Mononuclear cell (primary cell): ENCODE measurements around the gene TANGO2. TPM values are rescaled to one million over a fixed set of nuclear protein-coding genes. Genes with fewer than 3 reads are reported as not detected.
A peak's percentile ranks its signal among the peaks of the same experiment; 100 is the strongest.

ENCODE experiments used
- H3K27me3 ChIP-seq: 2 replicates; pipeline ENCODE4 v1.6.0; 2011; ENCODE audit warnings: low read length, control low read depth; ENCODE audit not compliant: insufficient read depth
- H3K4me1 ChIP-seq: 2 replicates; pipeline ENCODE4 v1.5.1; 2011; ENCODE audit warnings: mild to moderate bottlenecking, low read length, control low read depth; ENCODE audit not compliant: insufficient read depth
- H3K4me3 ChIP-seq: 2 replicates; pipeline ENCODE4 v1.5.1; 2011; ENCODE audit warnings: mild to moderate bottlenecking, low read length, moderate library complexity
- H3K9me3 ChIP-seq: 2 replicates; pipeline ENCODE4 v1.5.1; 2011; ENCODE audit warnings: low read depth, mild to moderate bottlenecking, control low read depth, low read length
- total RNA-seq: library from RNA; depleted of rRNA; stranded (reverse); fragments of >200 nt; gene quantifications from one replicate; pipeline ENCODE4 v1.2.3, GENCODE V29; 2012

TANGO2 gene, protein sequence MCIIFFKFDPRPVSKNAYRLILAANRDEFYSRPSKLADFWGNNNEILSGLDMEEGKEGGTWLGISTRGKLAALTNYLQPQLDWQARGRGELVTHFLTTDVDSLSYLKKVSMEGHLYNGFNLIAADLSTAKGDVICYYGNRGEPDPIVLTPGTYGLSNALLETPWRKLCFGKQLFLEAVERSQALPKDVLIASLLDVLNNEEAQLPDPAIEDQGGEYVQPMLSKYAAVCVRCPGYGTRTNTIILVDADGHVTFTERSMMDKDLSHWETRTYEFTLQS
- 20.1 TPM for total RNA-seq

DNA sequence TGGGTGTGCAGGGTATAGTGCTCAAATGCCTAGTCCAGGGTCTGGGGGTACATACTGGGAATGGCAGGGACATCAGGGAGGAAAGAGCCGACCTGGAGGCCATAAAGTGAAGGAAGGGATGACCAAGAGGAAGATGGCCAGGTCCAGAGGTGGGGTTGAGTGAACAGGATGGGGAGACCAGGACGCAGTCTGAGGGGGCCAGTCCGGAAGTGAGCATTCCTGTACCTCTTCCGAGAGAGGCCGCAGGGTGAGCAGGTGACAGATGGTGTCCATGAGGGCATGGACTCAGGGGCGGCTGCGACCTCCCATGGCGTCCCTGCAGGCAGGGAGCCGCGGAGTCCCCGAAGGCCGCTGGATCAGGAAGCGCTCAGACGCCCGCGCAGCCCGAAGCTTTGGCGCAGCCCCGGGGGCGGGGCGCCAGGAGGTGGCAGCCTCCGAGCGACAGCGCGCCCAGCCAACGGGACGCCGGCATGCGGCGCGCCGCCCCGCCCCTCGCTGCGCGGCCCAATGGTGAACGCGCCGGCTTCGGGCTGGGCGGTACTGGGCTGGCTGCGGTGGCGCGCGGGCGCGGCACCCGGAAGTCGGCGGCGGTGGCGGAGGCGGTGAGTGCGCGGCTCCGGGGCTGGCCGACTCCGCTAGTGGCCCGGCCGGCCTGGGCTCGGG is at the start of gene TANGO2:
Gene TANGO2, plus strand, starts transcription at position 578 of the 663 bp plus-strand sequence. CDS start 15,689 bp downstream, outside the sequence.
- Histone ChIP-seq H3K9me3 (no peaks in the 10 kb centered on the region), H3K27me3 (peaks cover 12% of the 10 kb centered on the region), H3K4me1 (peaks cover 35% of the 10 kb centered on the region), H3K4me3 (peak within 1 kb of the TSS; percentile 96)

DNA sequence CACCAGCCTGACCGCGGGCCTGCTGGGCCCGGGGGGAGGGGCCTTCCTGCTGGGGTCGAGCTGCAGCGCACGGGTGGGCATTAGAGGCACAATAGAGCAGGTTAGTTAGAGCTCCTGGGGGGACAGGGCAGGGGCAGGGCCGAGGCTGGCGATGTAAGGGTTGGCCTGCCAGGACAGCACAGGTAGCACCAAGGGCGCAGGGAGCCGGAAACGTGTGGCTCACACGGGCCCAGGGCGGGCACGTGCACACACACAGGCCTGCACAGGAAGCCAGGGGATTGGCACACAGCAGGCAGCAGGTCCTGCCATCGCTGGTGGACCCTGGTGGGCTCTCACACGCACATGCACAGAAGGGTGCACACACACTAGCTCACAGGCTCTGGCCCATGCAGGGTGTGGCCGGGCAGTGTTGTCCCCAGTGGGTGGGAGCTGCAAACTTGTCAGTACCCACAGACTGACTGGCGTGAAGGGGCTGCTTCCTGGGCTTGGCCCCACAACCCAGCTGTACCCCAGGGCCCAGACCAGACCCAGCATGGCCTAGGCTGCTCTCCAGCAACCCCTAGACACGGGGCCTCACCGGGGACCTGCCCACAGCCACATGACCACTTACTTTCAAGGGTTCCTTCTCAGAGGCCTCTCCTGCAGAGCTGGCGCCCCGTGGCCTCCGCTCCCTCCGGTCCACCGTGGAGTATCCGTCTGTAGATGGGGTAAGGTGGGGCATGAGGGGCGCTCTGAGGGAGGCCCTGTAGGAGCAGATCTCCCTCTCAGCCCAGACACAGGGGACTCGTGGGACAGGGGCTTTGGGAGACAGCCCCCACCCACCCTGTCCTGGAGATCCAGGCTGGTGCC is 49.4 kb upstream of the TANGO2 start:
- H3K27me3 ChIP-seq, result no peaks in the 10 kb centered on the region
- peaks cover 22% of the 10 kb centered on the region for H3K4me1 ChIP-seq
- H3K4me3 ChIP-seq, result no peak overlapping the region
- no peaks in the 10 kb centered on the region for H3K9me3 ChIP-seq

DNA sequence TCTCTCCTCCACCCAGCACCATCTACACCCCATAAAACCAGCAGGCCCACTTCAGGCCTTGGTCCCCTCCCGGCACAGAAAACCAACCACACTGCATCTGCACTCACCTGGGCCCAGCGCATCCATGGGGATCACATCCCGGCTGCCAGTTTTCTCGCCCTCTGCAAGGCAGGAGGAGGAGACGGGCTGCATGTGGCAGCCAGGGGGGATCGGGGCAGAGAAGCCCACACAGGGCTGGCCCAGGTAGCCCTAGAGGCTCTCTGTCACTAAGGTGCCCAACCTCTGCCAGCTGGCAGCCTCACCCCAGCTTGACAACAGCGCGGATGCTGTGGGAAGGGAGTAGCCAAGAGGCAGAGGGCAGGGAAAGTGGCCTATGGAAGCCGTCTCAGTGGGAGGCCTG is 48.7 kb upstream of the TANGO2 start:
- peaks cover 22% of the 10 kb centered on the region for H3K4me1 ChIP-seq
- H3K4me3 ChIP-seq, result no peak overlapping the region
- H3K27me3 ChIP-seq, result no peaks in the 10 kb centered on the region
- no peaks in the 10 kb centered on the region for H3K9me3 ChIP-seq

DNA sequence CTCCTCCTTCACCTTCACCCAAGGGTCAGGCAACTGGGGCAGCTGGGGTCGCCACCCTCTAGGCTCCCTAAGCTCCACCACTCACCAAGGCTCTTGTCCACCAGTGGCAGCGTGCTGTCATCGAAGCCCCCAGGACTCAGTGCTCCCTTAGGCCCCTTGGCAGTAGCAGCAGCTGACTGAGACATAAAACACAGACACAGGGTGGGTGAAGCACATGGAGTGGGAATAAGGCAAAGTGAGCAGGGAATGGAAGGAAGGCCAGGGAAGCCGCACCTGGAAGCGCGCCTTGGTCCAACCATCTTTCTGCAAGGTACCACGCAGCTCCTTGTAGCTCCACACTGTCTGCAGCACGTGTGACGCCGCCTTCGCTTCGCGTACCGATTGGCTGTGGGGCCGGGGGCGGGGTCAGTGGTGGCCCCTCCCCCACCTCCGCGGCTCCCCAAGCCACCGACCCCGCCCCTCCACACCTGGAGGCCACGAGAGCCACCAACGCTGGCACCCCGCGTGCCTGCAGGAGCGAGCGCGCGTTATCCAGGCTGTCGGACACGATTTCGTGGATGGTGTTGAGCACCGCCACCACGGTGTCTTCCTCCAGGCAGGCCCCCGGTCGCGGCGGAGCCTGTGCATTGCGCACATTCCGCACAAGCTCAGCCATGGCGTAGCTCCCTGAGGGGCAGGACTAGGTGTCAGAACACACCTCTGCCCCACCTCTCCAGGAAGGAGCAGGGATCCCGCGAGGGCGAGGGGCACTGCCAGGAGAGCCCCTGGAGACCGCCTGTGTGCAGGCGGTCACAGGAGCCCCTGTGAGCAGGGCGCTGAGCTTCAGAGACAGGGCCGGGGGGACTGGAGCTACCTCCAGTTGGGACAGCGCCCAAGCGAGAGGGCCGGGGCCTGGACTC is 48.0 kb upstream of the TANGO2 start:
- Histone ChIP-seq H3K9me3 (no peaks in the 10 kb centered on the region), H3K4me1 (peaks cover 22% of the 10 kb centered on the region), H3K4me3 (no peak overlapping the region), H3K27me3 (no peaks in the 10 kb centered on the region)

DNA sequence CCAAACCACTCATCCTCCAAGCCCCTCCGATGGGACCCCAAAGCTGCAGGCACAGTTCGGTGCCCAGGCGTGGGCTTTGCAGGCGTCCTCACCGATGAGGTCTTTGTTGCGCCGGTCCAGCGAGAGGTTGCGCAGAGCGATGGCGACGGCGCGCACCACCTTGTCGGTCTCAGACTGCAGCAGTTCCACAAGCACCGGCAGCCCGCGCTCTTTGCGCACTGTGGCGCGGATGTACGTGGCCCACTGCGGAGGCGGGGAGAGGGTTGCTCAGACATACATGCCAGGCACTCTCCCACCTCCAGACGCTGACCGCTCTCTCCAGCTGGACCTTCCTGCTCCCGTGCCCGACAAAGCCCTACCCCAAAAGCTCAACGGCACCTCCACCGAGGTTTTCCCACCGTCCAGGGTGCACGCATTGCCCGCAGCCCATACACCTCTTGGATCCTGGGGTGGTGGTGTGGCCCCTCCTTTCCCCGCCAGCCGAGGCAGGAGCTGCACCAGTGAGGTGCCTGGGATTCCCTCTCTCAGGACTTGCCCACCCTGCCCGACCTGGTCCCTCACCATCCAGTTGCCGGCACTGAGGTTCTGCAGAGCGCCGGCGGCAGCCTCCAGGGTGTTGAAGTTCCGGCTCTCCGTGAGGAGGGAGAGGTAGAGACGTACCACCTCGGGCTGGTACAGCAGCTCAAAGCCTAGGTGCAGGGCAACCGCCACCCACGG is 47.2 kb upstream of the TANGO2 start:
- Histone ChIP-seq H3K27me3 (no peaks in the 10 kb centered on the region), H3K4me3 (no peak overlapping the region), H3K9me3 (no peaks in the 10 kb centered on the region), H3K4me1 (peaks cover 22% of the 10 kb centered on the region)

DNA sequence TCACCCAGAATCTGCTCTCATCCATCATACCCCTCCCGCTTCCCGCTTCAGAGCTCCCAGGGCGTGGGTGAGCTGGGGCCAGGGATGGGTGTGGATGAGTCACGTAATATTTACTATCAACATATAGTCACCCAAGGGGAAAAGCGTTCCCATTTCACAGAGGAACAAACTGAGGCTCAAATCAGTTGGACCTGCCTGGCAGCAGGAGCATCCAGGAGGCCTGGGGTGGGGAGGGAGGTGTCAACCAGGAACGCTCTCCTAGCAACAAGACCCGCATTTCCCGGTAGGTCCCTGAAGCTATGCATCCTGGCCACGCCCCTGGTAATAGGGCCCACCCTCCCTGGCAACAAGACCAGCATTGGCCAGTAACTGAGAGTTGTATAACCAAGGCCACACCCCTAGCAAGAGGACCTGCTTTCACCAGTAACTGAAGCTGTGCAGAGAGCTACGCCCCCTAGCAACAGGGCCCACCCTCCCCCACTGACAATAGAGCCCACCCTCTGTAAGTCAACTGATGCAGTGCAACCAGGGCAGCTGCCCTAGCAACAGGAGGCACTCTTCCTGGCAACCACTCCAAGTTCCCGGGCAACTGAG is 46.5 kb upstream of the TANGO2 start:
- no peak overlapping the region for H3K4me3 ChIP-seq
- no peaks in the 10 kb centered on the region for H3K9me3 ChIP-seq
- H3K4me1 ChIP-seq, result peaks cover 22% of the 10 kb centered on the region
- H3K27me3 ChIP-seq, result no peaks in the 10 kb centered on the region

DNA sequence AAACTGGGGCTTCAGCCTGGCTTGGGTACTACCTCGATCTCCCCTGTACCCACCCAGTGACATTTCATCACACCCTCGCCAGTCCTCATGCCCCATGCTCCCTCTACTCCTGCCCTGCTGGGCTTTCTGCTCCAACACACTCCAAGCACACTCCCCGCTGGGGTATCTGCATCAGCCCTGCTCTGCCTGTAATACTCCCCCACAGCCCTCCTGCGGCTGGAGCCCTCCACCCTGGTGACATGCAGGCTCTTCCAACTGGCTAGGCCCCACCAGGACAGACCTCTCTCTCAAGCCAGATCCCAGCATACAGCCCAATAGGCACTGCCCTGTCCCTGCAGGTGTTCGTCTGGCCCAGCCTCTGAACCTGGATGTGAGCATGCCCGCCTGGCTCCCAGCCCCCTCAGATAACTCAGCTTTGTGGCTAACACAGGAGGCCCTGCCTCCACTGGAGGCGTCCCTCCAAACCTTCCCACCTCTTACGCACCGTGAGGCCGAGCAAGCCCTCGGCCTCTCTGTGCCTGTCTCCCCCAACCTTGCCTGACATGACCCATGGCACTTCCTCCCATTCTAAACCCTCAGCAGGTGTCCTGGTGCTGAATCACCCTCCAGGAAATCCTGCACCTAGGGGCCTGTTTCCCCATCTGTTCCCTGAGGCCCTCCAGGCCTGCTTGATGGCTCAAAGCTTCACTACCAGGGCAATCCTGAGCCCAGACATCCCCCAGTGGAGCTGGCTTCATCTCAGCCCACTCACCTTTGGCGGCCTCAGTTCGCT is 45.8 kb upstream of the TANGO2 start:
- Histone ChIP-seq H3K9me3 (no peaks in the 10 kb centered on the region), H3K27me3 (no peaks in the 10 kb centered on the region), H3K4me1 (peaks cover 22% of the 10 kb centered on the region), H3K4me3 (no peak overlapping the region)

DNA sequence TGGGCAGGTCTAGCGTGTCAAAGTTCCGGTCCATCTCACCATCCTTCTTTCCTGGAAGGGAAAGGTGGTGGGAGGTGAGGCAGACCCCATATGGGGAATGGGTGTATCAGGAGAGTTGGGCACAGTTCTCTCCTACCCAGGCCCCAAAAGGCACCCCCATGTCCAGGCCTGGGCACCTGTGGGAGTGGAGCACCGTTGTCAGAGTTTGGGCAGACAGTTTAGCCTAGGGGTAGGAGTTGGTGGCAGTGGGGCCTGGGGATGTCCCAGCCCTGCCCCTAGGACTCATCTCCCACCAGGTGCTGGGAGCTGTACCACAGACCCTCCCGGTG is 45.2 kb upstream of the TANGO2 start:
- H3K4me1 ChIP-seq, result peaks cover 19% of the 10 kb centered on the region
- H3K27me3 ChIP-seq, result no peaks in the 10 kb centered on the region
- no peak overlapping the region for H3K4me3 ChIP-seq
- H3K9me3 ChIP-seq, result no peaks in the 10 kb centered on the region

DNA sequence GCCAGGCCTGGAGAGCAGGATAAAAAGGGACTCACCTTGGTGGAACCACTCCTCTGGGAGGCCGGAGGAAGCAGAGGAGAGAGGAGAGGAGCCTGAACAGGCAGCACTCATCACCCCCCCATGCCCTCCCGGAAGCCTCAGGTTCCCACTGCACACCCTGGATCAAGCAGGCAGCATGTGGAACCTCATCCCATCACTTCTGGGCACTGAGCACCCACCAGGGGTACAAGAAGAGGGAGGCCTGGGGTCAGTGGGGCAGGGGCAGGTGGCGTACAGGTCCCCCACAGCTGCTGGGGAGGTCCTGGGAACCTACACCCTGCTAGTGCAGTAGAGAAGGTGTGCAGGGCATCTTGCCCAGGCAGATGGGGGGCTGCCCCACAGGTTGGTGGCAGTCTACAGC is 44.2 kb upstream of the TANGO2 start:
- Histone ChIP-seq H3K27me3 (no peaks in the 10 kb centered on the region), H3K4me1 (peaks cover 12% of the 10 kb centered on the region), H3K9me3 (no peaks in the 10 kb centered on the region), H3K4me3 (no peak overlapping the region)

DNA sequence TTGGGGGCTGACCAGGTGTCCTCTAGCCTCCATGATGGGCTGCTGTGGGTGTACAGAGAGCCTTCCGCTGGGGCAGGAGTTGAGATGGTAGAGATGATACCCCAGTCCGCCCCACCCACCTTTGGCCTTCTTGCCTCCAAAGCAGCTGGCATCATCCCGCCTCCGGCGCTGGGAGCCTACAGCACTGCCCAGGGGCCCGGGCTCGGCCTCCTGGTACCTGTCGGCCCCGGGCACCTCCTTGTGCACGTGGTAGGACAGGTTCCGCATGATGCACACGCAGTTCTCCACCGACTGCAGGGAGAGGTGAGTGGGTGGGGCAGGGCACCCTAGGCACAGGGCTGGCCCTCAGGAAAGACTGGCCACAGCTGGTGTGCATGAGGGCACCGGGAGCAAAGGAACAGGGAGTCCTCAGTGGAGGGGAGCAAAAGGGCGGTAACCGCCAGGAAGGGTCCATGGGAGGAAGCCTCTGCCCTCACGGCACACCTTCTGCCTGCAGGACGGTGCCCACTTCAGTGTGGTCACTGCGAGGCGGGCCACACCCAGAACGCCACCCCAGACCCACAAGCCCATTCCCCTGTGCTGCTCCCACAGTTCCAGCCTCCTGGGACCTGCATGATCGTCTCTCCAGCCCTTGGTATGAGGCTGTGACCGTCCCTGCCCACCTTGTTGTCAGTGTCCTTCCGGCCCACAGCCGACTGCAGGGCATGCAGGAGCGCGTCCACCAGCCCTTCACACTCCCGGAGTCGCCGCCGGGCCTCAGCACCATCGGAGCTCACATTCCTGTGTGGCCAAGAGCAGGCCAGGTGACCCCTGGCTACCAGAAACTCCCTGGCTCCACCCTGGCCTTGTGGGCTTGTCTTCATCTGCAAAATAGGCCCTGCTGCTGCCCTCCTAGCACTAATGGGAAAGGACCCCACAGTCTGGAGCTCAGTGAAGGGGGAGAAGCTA is 43.3 kb upstream of the TANGO2 start:
- no peaks in the 10 kb centered on the region for H3K27me3 ChIP-seq
- H3K9me3 ChIP-seq, result no peaks in the 10 kb centered on the region
- H3K4me1 ChIP-seq, result peaks cover 10% of the 10 kb centered on the region
- H3K4me3 ChIP-seq, result no peak overlapping the region

DNA sequence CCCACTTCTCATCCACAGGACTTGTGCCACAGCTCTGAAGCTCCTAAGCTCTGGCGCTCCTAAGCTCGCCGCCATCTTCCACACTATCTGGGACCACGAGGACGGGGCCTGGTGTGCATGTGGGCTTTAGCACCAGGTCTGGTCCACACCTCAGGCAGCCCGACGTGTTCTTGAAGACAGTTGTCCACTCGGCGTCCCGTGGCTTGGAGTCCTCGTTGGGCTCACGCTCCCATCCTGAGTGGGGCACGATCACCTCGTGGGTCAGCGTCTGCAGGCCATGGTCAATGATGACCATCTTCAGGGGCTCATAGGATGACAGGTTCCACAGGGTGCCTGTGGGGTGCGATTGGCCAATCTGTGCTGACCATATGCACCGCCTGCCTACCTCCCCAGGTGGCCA is 42.2 kb upstream of the TANGO2 start:
- H3K27me3 ChIP-seq, result no peaks in the 10 kb centered on the region
- peaks cover 10% of the 10 kb centered on the region for H3K4me1 ChIP-seq
- no peak overlapping the region for H3K4me3 ChIP-seq
- no peaks in the 10 kb centered on the region for H3K9me3 ChIP-seq

DNA sequence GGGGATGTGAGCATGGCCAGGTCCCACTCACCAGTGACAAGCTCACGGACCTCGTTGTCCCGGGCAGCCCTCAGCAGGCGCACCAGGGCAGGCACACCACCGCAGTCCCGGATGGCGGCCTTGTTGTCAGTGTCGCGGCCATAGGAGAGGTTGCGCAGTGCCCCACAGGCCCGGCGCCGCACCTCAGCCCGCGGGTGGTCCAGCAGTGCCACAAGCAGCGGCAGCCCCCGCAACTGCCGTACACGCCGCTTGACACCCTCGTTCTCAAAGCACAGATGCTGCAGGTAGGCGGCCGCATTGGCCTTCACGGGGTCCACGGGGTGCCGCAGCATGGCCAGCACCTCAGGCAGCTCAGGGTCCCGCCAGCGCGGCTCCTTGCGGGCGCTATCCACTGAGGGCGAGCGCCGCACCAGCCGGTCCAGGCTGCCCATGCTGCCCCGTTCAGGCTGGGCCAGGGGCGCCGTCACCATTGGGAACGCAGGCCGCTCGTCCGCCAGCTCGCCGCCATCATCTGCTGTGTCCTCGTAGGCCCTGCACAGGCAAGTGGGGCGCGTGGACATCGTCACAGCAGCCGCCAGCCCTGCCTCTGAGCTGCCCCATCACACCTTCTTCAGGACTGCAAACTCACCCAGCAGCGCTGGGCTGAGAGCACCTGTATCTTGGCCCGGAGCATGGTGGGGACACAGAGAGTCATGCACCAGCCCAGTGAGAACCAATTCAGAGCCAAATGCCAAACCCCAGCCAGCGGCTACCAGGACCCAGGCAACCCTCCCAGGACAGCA is 41.0 kb upstream of the TANGO2 start:
- H3K4me3 ChIP-seq, result no peak overlapping the region
- no peaks in the 10 kb centered on the region for H3K9me3 ChIP-seq
- no peaks in the 10 kb centered on the region for H3K27me3 ChIP-seq
- peaks cover 6% of the 10 kb centered on the region for H3K4me1 ChIP-seq
